NOMO-1 (cell line): ENCODE data around the gene IL17B.

ENCODE experiments used
- DNase-seq, 2 experiments: peaks; one replicate each; lab custom pipeline; 2025; ENCODE audit not compliant: unreplicated experiment in 2 of 2; lab: John Stamatoyannopoulos, UW

IL17B gene

DNA sequence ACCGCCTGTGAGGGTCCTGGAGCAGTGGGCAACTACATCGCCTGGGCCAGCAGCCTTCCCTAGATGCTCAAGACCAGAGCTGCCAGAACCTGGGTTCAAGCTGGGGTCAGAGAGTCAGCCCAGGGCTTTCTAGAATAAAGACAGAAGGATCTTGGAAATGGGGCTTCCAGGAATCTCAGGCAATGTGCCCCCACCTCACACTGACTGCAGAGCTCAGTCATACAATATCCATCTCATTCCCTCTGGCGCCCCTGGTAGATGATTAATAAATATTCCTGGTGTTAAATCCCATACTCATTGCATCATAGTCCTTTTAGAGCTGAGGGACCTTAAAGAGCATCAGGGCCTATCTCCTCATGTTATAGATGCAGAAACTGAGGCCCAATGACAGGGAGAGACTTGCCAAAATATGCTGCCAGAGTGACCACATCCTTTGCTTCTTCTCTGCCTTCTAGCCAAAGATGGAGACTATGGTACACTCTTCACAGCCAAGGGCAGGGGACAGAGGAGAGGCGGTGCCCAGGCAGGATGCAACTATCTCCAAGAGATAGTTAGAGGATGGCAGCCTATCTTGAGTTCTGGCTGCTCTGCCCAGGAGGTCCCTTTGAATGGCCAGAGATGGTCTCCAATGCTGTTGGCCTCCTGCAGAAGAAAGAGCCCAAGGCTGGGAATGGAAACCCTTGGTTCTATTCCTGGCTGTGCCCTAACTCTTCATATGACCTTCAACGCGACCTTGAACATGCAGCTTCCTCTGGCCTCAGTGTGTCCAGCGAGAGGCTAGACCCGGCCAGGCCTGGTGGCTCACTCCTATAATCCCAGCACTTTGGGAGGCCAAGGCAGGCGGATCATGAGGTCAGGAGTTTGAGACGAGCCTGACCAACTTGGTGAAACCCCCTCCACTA lies 36.2 kb upstream of the IL17B start:
- DNase-seq = no peak

DNA sequence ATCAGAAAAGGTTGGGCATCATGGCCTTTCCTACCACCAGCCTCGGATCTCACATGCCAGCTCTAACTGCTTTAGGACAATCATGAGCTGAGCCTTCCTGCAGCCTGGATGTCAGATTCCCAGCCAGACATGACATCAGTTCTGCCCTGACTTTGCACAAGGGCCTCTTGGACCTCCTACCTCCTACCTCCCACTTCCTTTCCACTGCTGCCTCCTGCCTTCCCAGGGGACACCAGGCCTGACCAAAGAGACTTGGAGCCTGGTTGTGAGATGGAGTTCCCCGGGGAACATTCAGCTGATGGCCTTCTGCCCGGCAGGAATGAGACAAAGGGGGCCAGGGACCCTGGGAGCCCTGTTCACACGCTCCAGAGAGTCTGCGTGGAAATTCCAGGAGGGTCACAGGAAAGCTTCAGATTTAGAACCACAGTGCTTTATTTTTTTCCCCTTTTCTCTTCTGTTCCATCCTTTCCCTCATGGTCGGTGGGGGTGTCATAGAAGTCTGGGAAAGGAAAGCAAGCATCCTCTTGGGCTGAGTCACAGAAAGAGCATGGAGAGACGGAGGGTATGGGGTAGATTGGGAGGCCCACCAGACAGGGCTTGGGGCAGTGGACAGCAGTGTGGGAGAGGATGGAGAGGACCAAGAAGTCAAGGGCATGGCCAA lies 35.4 kb upstream of the IL17B start:
- DNase-seq = no peak

DNA sequence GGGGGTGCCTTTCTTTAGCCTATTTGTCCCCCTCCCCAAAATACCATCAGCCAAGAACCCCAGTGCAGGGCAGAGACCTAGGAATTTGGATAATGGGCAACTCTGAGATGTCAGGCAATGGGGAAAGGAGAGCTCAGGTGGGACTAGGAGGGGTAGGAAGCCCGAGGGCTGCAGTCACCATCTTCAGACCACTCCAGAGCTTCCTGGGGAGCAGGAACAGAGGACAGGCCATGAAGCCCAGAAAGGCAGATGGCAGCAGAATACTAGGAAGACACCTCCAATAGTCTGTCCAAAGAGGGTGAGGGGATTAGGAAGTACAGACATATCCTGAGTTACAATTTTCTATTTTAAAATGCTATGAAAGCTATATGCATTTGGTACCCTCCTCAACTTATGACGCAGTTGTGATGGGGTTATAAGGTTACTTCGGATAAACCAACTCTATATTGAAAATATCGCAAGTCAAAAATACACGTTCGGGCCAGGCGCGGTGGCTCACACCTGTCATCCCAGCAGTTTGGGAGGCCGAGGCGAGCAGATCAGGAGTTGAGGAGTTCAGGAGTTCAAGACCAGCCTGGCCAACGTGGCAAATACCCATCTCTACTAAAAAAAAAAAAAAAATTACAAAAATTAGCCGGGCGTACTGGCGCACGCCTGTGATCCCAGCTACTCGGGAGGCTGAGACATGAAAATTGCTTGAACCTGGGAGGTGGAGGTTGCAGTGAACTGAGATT lies 34.6 kb upstream of the IL17B start:
- DNase-seq = no peak

DNA sequence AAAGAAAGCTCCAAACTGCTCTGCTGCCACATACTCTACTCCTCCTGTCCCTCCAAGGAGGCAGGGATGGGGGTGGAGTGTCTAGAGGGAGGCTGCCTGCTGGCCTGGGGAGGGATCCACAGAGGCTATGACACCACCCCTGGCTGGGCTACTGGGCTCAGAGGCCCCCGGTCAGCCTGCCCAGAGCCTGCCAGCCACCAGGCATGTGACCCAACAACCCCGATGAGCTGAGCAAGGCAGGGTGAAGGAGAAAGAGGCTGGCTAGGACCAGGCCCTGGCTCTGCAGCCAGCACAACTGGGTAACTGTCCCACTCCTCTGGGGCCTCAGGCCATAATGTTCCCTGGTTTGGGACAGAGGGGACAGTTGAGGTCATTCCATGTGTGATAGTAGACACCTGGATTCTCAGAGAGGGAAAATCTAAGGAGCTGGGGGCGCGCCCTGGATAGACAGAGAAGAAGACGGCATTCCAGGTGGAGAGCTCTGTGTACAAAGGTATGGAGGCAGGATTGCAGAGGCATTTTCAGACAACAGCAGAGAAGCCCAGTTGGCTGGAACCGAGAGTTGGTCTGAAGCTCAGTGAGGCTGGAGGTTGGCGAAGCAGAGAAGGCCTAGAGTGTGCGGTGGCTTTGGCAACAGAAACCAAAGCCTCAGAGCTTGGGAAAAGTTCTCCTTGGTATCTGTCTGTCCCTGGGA lies 33.8 kb upstream of the IL17B start:
- DNase-seq = no peak

DNA sequence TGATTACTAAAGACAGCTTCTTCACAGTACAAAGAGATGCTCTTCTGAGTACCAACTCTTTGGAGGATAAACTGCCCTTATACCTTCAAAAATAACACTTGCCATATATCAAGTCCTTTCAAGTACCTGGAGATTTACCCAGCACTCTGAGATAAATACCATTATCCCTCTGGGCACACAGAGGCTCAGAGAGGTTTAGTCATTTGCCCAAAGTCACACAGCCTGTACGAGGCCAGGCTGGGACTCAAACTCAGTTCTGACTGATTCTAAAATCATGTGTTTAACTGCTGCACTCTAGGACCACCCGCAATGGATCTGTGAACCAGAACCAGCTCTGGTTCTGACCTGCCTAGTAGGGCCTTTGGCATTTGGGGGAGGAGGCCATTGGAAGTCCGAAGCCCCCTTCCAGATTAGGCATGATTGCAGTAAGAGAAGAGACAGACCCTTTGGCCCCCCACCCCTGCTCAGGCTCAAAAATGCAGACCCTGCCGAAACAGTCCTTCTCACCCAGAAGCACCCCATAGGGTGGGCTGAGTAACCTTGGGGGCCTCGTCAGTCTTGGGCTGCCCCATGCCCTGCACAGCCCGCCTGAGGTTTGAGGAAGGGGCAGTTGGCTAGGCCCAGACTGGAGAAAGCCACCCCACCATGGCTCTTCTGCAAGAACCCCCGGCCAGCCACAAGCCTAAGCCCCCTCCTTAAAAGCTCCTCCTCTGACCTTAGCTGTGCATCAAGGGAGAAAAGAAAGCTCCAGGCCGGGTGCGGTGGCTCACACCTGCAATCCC lies 32.8 kb upstream of the IL17B start:
- no peak for DNase-seq

DNA sequence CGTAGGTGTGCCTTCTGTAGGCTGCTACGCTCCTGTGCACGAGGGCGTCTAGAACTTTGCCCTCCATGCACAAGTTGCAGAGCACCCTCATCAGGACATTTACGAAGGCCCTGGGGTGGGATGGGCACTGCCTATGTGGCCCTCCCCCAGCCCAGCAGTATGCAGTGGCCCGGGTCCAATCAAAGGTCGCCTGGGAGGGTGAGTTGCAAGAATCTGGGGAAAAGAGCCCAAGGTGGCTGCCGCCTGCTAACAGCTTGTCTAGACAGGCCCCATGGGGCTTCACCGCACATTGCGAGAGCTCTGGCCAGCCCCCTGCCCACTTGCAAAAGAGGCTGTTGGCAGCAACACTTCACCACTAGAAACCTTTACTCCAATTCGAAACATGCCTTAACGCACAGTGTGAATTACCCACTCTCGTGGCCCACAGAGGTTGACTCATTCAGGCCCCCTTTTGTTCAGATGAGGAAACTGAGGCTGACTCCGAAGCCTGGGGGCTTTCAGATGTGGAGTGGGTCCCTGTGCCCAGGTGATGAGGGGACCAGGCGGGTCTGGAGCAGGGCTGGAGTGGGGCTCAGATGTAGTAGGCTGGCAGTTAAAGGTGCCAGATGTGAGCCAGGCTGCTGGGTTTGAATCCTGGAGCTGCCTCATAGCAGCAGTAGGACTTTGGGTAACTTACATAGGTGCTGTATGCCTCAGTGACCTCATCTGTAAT lies 31.8 kb upstream of the IL17B start:
- no peak for DNase-seq

DNA sequence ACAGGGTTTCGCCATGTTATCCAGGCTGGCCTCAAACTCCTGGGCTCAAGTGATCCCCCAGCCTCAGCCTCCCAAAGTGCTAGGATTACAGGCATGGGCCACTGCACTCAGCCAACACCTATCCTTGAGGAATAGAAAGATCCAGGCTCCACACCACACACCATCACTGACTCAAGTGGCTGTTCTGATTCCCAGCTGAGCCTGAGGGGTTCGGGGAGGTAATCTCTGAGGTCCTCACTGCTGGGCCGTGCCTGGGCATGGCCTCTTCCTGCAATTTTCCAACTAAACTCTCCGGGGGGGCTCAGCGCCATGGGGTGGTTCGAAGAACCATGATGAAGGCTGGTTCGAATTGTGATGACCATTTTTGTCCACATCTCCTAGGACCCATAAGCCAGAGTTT lies 31.0 kb upstream of the IL17B start:
- no peak for DNase-seq

DNA sequence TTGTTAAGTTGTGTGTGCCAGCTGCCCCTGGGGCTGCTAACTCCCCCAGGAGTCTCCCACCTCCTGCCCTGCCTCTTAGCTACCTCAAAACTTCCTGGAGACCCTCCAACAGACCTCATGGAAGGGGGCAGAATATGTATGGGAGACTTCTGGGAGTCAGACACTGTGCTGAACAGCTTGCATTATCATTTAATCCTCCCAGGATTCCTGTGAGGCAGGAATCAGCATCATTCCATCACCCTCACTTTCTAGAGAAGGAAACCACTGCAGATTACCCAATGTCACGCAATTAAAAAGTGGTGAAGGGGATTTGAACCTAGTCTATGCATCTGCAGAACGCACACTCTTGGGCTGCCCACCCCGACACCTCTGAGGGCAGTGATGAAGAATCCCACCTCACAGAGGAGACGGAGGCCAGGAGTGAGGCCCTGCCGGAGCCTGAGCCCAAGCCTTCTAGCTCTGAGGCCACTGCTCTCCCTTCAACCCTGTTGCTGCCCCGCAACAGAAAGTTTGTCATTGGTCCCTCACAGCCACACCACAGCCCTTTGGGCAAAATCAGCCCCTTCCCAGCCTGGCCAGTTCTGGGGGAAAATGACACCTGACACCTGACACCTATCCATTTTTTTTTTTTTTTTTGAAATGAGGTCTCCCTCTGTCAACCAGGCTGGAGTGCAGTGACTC lies 30.3 kb upstream of the IL17B start:
- no peak for DNase-seq

DNA sequence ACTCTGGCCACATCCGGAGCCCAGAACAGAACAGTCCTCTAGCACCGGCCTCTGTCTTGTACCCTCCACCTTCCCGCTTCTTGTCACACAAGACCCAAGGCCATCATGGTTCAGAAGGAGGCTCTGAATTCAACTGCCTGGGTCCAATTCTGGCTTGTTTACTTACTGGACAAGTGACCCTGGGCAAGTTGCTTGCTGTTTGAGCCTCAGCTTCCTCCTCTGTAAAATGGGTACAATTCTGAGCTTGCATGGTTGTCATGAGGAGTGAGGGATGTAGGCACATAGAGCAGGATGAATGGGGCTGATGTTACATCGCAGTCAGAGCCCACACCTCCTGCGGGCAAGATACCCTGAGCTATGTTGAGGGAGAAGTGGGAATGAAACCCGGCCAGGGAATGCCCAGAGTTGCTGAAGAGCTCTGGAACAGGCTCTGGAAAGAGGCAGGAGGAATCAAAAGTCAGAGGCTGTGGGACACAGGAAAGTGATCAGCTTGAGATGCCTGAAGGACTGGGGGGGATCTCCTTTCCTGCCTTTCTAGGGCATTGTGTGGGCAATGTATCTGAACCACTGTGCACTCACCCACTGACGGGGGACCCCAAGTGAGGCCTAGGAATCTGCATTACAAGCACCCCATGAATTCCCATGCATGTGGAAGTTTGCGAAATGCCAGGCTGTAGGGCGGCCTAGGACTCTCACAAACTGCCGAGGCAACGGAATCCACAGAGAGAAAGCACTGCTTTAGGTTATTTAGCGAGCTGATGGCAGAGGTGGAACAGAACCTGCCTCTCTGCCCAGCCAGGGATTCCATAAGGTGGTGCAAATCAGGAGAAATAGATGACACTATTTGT lies 29.4 kb upstream of the IL17B start:
- DNase-seq = no peak

DNA sequence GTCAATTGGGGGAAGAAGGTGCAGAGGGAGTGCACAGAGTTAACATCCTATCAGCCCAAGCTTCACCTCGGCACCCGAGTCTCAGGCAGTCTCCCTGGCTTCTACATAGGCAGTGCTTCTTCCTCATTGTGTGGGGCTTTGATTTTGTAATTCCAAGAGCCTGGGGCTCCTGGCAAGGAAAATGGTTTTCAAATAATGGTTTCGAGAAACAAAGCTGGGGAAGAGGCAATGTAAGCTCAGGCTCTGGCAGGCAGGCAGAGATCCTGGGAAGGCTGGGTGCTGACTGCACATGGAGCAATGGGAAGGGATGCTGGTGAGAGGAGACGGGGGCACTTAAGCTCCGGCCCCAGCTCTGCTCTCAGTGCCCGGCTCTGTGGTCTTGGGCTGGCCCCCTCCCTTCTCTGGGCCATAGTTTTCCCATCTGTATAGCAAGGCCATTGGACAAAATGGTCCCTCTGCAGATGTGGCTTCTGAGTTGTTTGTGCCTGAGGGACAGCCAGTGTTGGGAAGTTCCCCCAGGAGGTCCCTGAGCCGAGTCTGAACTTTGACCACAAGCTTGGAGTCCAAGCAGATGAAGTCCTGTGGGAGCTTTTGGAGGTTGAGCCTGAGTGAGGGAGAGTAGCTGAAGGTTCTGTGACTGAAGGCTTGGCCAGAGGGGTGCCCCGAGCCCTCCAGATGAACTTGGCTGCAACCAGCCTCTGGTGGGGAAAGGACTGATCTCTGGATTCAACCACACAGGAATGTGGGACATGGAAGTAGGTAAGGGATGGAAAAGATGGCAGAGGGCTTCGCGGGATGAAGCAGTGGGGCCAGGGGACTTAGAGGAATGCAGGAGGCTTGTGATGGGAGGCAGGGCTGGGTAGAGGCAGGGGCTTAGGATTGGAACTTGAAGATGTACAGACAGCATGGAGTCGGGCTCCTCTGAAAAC lies 28.5 kb upstream of the IL17B start:
- DNase-seq = no peak

DNA sequence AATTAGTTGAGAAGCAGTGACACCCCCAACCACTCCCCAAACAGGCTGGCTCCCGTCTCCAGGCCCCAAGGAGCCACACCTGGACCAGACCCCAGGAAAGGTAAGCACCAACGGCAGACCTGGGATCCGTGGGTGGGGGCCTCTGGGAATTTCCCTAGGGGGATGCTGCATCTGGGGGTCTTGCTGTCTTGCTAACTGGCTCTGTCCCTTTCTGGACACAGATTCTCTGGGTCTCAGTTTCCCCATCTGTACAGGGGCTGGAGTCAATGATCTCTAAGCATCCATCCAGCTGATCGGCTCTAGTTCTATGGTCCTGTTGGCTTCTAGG lies 27.9 kb upstream of the IL17B start:
- no peak for DNase-seq

DNA sequence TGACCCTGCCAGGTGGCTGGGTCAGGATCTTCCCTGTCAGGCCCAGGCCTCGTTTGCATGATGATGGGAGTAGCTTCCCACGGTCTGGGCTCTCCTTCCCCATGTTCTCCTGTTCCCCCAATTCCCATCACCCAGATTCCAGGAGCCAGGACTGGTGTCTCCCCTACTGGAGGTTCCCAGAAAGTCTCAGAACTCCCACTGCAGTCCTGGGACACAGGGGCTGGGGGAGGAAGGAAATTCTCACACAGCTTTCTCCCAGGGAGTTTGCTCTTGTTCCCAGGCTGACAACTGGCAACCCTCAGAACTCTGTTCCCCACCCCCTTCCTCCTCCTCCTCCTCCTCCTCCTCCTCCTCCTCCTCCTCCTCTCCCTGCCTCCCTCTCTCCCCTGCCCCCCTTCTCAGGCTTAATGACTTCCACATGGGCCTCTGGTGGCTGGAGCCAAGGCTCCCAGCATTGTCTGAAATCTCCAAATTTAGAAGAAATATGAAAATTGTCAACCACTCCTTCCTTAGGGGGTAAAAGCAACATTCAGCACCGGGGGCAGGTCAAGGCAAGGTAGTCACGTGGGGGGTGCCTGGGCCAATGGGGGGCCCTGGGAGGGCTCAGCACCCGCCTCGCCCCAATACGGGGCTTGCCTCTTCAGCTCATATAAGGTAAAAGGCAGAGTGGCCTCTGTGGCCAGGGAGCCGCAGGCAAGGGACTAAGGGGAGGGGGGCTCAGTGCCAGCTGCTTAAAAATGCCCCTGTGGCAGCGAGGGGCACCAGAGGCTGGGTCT lies 27.3 kb upstream of the IL17B start:
- DNase-seq = no peak

DNA sequence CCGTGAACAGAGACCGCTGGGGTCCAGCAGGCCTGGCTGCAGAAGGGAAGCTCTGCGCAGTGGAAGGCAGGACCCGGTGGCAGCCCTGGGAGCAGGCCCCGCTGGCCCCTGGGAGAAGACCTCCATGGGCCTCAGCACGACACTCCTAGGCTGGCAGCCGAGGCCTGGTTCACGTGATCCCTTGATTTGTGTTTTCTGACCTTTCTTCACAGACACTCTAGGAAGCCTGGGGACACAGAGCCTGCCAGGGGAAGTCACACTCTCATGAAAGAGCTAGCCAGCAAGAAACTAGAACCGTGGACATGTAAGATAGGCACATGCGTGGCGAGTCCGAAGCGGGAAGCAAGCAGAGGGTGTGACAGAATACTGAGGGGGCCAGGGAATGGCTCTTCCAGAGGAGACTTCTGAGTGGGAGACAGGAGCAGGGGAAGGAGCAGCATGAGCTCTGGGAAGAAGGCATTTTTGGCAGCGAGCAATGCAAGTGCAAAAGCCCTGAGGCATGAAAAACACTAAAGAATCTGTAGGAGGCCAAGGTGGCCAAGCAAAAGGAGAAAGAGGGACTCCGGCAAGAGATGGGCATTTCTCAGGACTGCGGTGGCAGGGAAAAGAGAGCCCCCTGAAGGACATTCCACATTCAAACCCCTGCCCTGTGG lies 26.6 kb upstream of the IL17B start:
- no peak for DNase-seq

DNA sequence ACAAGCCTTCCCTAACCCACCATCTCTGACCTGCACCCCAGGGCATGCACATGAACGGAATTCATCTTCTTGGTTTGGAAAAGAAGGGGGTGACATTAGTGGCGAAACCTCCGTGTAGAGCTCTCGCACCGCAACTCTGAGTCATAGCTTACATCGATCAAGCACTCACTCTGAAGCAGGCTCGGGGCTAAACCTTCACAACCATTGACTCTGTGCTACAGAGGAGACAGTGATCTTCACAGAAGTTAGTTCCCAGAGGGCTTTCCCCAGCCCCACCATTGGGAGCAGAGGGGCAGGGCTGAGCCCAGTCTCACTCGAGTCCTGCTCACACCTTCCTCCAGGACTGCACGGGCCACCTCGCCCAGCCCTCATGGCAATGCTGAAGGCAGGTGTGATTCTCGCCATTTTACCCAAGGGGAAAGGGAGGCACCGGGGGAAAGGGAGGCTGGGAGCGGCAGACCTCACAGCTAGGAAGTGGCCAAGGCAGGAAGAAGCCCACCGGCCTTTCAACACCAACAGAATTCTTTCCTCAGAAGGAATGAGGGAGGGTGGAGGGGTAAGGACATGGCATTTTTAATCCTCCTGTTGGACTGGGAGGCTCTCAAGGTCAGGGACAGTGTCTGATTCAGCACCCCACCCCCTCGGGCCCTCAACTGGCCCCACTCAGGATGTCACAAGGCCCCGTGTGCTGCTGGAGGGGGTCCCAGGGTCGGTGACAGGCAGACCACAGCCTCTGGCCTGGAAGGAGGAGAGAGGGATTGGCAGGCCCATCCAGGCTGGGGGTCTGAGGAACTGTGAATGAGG lies 25.9 kb upstream of the IL17B start:
- no peak for DNase-seq
